Breast epithelium (tissue), 3 donors: ENCODE measurements around the gene IFI30.

Experiments used
- CTCF ChIP-seq, 3 donors: fragments of 450-650 bp; IDR thresholded peaks; one replicate each; pipeline ENCODE4 v1.5.1; 2016 to 2017; ENCODE audit warnings: antibody characterized with exemption in 3 of 3, mild to moderate bottlenecking in 3 of 3, moderate library complexity in 3 of 3
- POLR2A ChIP-seq: fragments of 450-650 bp; IDR thresholded peaks from one replicate; pipeline ENCODE4 v1.6.1; 2016; ENCODE audit warnings: antibody characterized with exemption, mild to moderate bottlenecking, moderate library complexity
- POLR2AphosphoS5 ChIP-seq, 3 donors: sonication (generic); formaldehyde crosslinking; IDR thresholded peaks; one replicate each; pipeline ENCODE4 v1.6.1; 2017; ENCODE audit warnings: antibody characterized with exemption in 3 of 3

GRCh38 chr19:18225702-18226468 is 52.3 kb downstream of the IFI30 start, which contains the start of gene PDE4C:
- TF ChIP-seq CTCF (IDR thresholded peaks at IDR 0.05) (no peak), POLR2AphosphoS5 (IDR thresholded peaks at IDR 0.05) (no peak), POLR2A (no peak)
